ENCODE data around the gene BRD9. TPM values are rescaled to one million over a fixed set of nuclear protein-coding genes. Genes with fewer than 3 reads are reported as not detected.
"Not testable (repeated sequence)": the region's sequence is repeated elsewhere in the genome, so short reads cannot be mapped to it uniquely, and the experiment has no call there.

Gene BRD9
- total RNA-seq, 4 donors from 2014 or later, result 20.3 to 28.8 (median 22.2) TPM

- Histone ChIP-seq H3K4me1 (no peaks in the 10 kb centered on the region), H3K27ac (no peak overlapping the region), H3K36me3 (peaks cover 0 to 75% of the 10 kb centered on the region in 2 donors), H3K9me3 (no peaks in the 10 kb centered on the region), H3K27me3 (no peaks in the 10 kb centered on the region), H3K4me3 (no peak overlapping the region)
- intact Hi-C loops (cut with DNase I; ENCODE audit: low total_unique reads), result no loop called here
- ATAC-seq, result no peak
- TF ChIP-seq POLR2A (IDR thresholded peaks at IDR 0.05) (no peak), CTCF (IDR thresholded peaks at IDR 0.05 in 4 of 5, conservative IDR thresholded peaks at IDR 0.05 in 1 of 5) (no peak)
- DNase-seq, result no peak
- in situ Hi-C loops (cut with MboI; ENCODE audit: low sequenced_read_pairs in 4 of 4), result no loop called here
Measured at GRCh38 chr5:880816-881550, 11.6 kb downstream of the BRD9 start.

GRCh38 chr5:878677-879076, 13.9 kb downstream of the BRD9 start:
- intact Hi-C loops (cut with DNase I; ENCODE audit: low total_unique reads); DNase-seq; H3K27me3 ChIP-seq; in situ Hi-C loops (cut with MboI; ENCODE audit: low sequenced_read_pairs in 4 of 4); H3K27ac ChIP-seq; ATAC-seq; H3K4me1 ChIP-seq; H3K4me3 ChIP-seq; H3K9me3 ChIP-seq: not testable (repeated sequence)
- H3K36me3 ChIP-seq, result peaks cover 0 to 73% of the 10 kb centered on the region in 2 donors

- H3K4me1 ChIP-seq, result no peaks in the 10 kb centered on the region
- intact Hi-C loops (cut with DNase I; ENCODE audit: low total_unique reads) (no loop called here), in situ Hi-C loops (cut with MboI; ENCODE audit: low sequenced_read_pairs in 4 of 4) (no loop called here)
- no peak overlapping the region for H3K4me3 ChIP-seq
- no peak overlapping the region for H3K27ac ChIP-seq
- H3K27me3 ChIP-seq, result no peaks in the 10 kb centered on the region
- H3K9me3 ChIP-seq, result no peaks in the 10 kb centered on the region
- ATAC-seq (no peak), DNase-seq (no peak)
- TF ChIP-seq POLR2A (IDR thresholded peaks at IDR 0.05), result no peak
- TF ChIP-seq CTCF (IDR thresholded peaks at IDR 0.05 in 4 of 5, conservative IDR thresholded peaks at IDR 0.05 in 1 of 5), result no peak
- H3K36me3 ChIP-seq, result peaks cover 0 to 69% of the 10 kb centered on the region in 2 donors
Measured at GRCh38 chr5:878125-878524, 14.5 kb downstream of the BRD9 start.

GRCh38 chr5:876398-877365, 15.9 kb downstream of the BRD9 start:
- intact Hi-C loops (cut with DNase I; ENCODE audit: low total_unique reads), result no loop called here
- no peak for TF ChIP-seq CTCF (IDR thresholded peaks at IDR 0.05 in 4 of 5, conservative IDR thresholded peaks at IDR 0.05 in 1 of 5)
- TF ChIP-seq POLR2A (IDR thresholded peaks at IDR 0.05), result no peak
- DNase-seq (no peak), ATAC-seq (no peak)
- peaks cover 0 to 61% of the 10 kb centered on the region in 2 donors for H3K36me3 ChIP-seq
- no peak overlapping the region for H3K27ac ChIP-seq
- no peaks in the 10 kb centered on the region for H3K9me3 ChIP-seq
- no peak overlapping the region for H3K4me3 ChIP-seq
- no peaks in the 10 kb centered on the region for H3K4me1 ChIP-seq
- no peaks in the 10 kb centered on the region for H3K27me3 ChIP-seq
- in situ Hi-C loops (cut with MboI; ENCODE audit: low sequenced_read_pairs in 4 of 4), result no loop called here

- intact Hi-C loops (cut with DNase I; ENCODE audit: low total_unique reads), result no loop called here
- H3K9me3 ChIP-seq, result no peaks in the 10 kb centered on the region
- no peaks in the 10 kb centered on the region for H3K27me3 ChIP-seq
- no peaks in the 10 kb centered on the region for H3K4me1 ChIP-seq
- H3K4me3 ChIP-seq, result no peak overlapping the region
- TF ChIP-seq POLR2A (IDR thresholded peaks at IDR 0.05) (no peak), CTCF (IDR thresholded peaks at IDR 0.05 in 4 of 5, conservative IDR thresholded peaks at IDR 0.05 in 1 of 5) (no peak)
- in situ Hi-C loops (cut with MboI; ENCODE audit: low sequenced_read_pairs in 4 of 4), result no loop called here
- H3K36me3 ChIP-seq, result peaks cover 0 to 61% of the 10 kb centered on the region in 2 donors
- H3K27ac ChIP-seq, result no peak overlapping the region
- DNase-seq (no peak), ATAC-seq (no peak)
Measured at GRCh38 chr5:875931-876330, 16.7 kb downstream of the BRD9 start.
